Measurements from ENCODE around the gene SALL1. TPM values are rescaled to one million over a fixed set of nuclear protein-coding genes. Genes with fewer than 3 reads are reported as not detected.

The SALL1 gene
- total and polyA plus RNA-seq, 2 of the 13 experiments (the other 11 are each of a cell fraction or from before 2014, with no cell fraction given) = 6.6 to 12.3 TPM

DNA sequence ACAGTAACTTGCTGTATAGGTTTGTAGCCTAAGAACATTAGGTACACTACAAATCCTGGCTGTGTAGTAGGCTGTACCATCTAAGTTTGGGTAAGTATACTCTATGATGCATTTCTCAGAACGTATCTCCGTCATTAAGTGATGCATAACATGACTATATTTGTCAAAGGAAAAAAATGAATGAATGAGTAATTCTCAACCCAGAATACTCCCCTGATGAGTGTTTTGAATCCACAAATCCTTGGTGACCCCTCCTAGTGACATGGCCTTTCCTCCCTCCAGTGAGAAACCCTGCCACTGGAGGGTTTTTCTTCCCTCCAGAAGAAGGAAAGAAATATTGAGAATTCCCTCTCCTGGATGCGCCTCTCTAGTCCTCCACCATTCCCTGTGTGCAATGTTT lies 24.0 kb upstream of the SALL1 start:
- POLR2A ChIA-PET = no interaction called here
- BruUV-seq (replicated peaks) = no TSS peak
- H3K9me3 ChIP-seq (ENCODE audit: low read length) = no peaks in the 10 kb centered on the region
- H3K4me1 ChIP-seq (ENCODE audit: insufficient read depth, low read length) = no peaks in the 10 kb centered on the region
- in situ Hi-C loops (cut with HindIII; ENCODE audit: extremely low pct_ligation_motif_present, low pct_unique_long_range_greater_than_20kb) (no loop called here), intact Hi-C loops (cut with micrococcal nuclease; ENCODE audit: unreplicated experiment) (no loop called here)
- no peak overlapping the region for H3K27ac ChIP-seq (ENCODE audit: extremely low read length, insufficient read depth, low read length)
- WGBS (ENCODE audit: low lambda C conversion rate) = 49% methylated on average over 3 of the region's 3 CpGs
- TF ChIP-seq, protein P1, sequence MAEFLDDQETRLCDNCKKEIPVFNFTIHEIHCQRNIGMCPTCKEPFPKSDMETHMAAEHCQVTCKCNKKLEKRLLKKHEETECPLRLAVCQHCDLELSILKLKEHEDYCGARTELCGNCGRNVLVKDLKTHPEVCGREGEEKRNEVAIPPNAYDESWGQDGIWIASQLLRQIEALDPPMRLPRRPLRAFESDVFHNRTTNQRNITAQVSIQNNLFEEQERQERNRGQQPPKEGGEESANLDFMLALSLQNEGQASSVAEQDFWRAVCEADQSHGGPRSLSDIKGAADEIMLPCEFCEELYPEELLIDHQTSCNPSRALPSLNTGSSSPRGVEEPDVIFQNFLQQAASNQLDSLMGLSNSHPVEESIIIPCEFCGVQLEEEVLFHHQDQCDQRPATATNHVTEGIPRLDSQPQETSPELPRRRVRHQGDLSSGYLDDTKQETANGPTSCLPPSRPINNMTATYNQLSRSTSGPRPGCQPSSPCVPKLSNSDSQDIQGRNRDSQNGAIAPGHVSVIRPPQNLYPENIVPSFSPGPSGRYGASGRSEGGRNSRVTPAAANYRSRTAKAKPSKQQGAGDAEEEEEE (CRISPR knock-in tag; IDR thresholded peaks at IDR 0.05; ENCODE audit: borderline replicate concordance) = no peak
- TF ChIP-seq MED8 (CRISPR knock-in tag; IDR thresholded peaks at IDR 0.05; ENCODE audit: insufficient replicate concordance) = no peak
- no peak for TF ChIP-seq CREB1 (IDR thresholded peaks at IDR 0.05)
- TF ChIP-seq CREB1 (CRISPR knock-in tag; IDR thresholded peaks at IDR 0.05) = no peak
- no peak for TF ChIP-seq CBX5 (CRISPR knock-in tag; IDR thresholded peaks at IDR 0.05; ENCODE audit: borderline replicate concordance)
- TF ChIP-seq NFYB (CRISPR knock-in tag; IDR thresholded peaks at IDR 0.05) = no peak
- no peak for TF ChIP-seq FOXO1 (CRISPR knock-in tag; IDR thresholded peaks at IDR 0.05)
- TF ChIP-seq, protein P2, sequence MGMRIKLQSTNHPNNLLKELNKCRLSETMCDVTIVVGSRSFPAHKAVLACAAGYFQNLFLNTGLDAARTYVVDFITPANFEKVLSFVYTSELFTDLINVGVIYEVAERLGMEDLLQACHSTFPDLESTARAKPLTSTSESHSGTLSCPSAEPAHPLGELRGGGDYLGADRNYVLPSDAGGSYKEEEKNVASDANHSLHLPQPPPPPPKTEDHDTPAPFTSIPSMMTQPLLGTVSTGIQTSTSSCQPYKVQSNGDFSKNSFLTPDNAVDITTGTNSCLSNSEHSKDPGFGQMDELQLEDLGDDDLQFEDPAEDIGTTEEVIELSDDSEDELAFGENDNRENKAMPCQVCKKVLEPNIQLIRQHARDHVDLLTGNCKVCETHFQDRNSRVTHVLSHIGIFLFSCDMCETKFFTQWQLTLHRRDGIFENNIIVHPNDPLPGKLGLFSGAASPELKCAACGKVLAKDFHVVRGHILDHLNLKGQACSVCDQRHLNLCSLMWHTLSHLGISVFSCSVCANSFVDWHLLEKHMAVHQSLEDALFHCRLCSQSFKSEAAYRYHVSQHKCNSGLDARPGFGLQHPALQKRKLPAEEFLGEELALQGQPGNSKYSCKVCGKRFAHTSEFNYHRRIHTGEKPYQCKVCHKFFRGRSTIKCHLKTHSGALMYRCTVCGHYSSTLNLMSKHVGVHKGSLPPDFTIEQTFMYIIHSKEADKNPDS (CRISPR knock-in tag; IDR thresholded peaks at IDR 0.05) = no peak
- TF ChIP-seq ZNF225 (CRISPR knock-in tag; IDR thresholded peaks at IDR 0.05) = no peak
- TF ChIP-seq KDM6A (CRISPR knock-in tag; IDR thresholded peaks at IDR 0.05; ENCODE audit: low read depth) = no peak
- TF ChIP-seq, protein P3, sequence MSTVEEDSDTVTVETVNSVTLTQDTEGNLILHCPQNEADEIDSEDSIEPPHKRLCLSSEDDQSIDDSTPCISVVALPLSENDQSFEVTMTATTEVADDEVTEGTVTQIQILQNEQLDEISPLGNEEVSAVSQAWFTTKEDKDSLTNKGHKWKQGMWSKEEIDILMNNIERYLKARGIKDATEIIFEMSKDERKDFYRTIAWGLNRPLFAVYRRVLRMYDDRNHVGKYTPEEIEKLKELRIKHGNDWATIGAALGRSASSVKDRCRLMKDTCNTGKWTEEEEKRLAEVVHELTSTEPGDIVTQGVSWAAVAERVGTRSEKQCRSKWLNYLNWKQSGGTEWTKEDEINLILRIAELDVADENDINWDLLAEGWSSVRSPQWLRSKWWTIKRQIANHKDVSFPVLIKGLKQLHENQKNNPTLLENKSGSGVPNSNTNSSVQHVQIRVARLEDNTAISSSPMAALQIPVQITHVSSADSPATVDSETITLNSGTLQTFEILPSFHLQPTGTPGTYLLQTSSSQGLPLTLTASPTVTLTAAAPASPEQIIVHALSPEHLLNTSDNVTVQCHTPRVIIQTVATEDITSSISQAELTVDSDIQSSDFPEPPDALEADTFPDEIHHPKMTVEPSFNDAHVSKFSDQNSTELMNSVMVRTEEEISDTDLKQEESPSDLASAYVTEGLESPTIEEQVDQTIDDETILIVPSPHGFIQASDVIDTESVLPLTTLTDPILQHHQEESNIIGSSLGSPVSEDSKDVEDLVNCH (CRISPR knock-in tag; IDR thresholded peaks at IDR 0.05) = no peak
- no peak for TF ChIP-seq ZNF30 (CRISPR knock-in tag; IDR thresholded peaks at IDR 0.05)
- TF ChIP-seq ZNF670 (CRISPR knock-in tag; IDR thresholded peaks at IDR 0.05; ENCODE audit: borderline replicate concordance) = no peak
- TF ChIP-seq GLI4 (CRISPR knock-in tag; IDR thresholded peaks at IDR 0.05; ENCODE audit: borderline replicate concordance) = no peak
- no peak overlapping the region for H3K4me3 ChIP-seq (replicated peaks in 1 of 3; ENCODE audit: insufficient read depth in 1 of 3, low read depth in 2 of 3, low read length in 3 of 3)
- H4K20me1 ChIP-seq (ENCODE audit: insufficient read depth, low read length) = no peaks in the 10 kb centered on the region
- no peaks in the 10 kb centered on the region for H3K36me3 ChIP-seq (replicated peaks in 1 of 2; ENCODE audit: control insufficient read depth in 1 of 2, insufficient read depth in 2 of 2, low read length in 2 of 2)
- no peak for FAIRE-seq
- no peak overlapping the region for H2AFZ ChIP-seq (ENCODE audit: low read length)
- H3K27me3 ChIP-seq (ENCODE audit: control insufficient read depth in 1 of 2, insufficient read depth in 2 of 2, low read length in 2 of 2) = no peaks in the 10 kb centered on the region
- H3K79me2 ChIP-seq (ENCODE audit: insufficient read depth, low read length) = no peaks in the 10 kb centered on the region
- no peak for DNase-seq (ENCODE audit: low spot score)
- no peak for ATAC-seq
- no peak overlapping the region for H3K4me2 ChIP-seq (ENCODE audit: low read depth, low read length)
- CTCF ChIA-PET (ENCODE audit: low intra/inter-chr PET ratio, low total read pairs) = no interaction called here
- no peak overlapping the region for H3K9ac ChIP-seq (ENCODE audit: insufficient read depth, low read depth, low read length)

All from HepG2 (cell line).